D721Med (cell line): ENCODE data around the gene OR5A2.

Source experiments
- DNase-seq: peaks from one replicate; pipeline ENCODE4 v3.0.0; 2011; ENCODE audit warnings: low spot score; ENCODE audit not compliant: insufficient read length
- FAIRE-seq: peaks from 2 replicates; lab custom pipeline; 2011; peaks lifted over from hg19 to GRCh38; lab: Jason Lieb, UNC
- CTCF ChIP-seq: IDR thresholded peaks from 2 replicates; pipeline ENCODE4 v1.5.1; 2012; ENCODE audit warnings: mild to moderate bottlenecking, control low read depth; ENCODE audit not compliant: insufficient read depth; ENCODE audit errors: missing control alignments

Gene OR5A2

DNA sequence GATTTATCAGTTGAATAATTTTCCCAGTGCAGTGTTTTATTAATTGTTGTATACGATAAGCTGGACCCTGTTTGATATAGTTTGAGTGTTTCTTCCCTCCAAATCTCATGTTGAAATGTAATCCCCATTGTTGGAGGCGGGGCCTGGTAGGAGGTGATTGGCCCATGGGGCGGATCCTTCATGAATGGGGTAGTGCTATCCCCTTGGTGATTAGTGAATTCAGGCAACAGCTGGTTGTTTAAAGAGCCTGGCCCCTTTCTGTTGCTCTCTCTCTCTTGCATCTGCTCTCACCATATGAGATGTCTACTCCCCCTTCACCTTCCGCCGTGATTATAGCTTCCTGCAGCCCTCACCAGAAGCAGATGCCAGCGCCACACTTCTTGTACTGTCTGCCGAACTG lies 11.6 kb upstream of the OR5A2 start:
- DNase-seq (no peak), FAIRE-seq (no peak)
- no peak for TF ChIP-seq CTCF

- DNase-seq (no peak), FAIRE-seq (no peak)
Observed at GRCh38 chr11:59436169-59436568, 10.0 kb upstream of the OR5A2 start, which contains the start of gene OR5A1. Gene OR5A1 (plus strand): TSS chr11:59436469. CDS start chr11:59443169, 6,700 bp downstream.

GRCh38 chr11:59429924-59430516 lies 3.8 kb upstream of the OR5A2 start:
- DNase-seq (no peak), FAIRE-seq (no peak)
- peak; percentile 90 for TF ChIP-seq CTCF

More at GRCh38 chr11:59436169-59436568, 10.0 kb upstream of the OR5A2 start, which contains the start of gene OR5A1:
- no peak for TF ChIP-seq CTCF

- FAIRE-seq: no peak
- no peak for TF ChIP-seq CTCF
- DNase-seq: no peak
Observed at GRCh38 chr11:59427068-59427382, 812 bp upstream of the OR5A2 start.

- no peak for FAIRE-seq
- no peak for DNase-seq
- TF ChIP-seq CTCF: no peak
Observed at GRCh38 chr11:59425131-59425530, 1.1 kb downstream of the OR5A2 start.

DNA sequence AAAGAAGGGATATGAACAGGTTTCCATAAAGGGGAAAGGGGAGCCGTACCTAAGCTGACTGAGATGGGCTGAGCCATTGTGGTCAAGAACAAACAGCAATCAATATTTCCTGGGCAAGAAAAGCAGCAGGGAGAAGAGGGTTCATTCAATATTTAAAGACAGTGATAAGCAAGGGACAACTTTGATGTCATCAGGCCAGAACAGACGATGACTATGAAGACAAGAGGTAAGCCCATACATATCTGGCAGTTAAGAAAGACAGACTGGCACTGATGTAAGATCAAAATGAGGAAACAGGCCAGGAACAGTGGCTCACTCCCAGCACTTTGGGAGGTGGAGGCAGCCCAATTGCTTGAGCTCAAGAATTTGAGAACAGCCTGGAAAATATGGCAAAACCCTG lies 2.4 kb downstream of the OR5A2 start:
- FAIRE-seq (no peak), DNase-seq (no peak)
- no peak for TF ChIP-seq CTCF

GRCh38 chr11:59418156-59418555 lies 8.1 kb downstream of the OR5A2 start:
- FAIRE-seq (no peak), DNase-seq (no peak)
- no peak for TF ChIP-seq CTCF
